Activated T-cell treated with anti-CD3 and anti-CD28 coated beads for 24 hours (primary cell): ENCODE data around the gene OR5T3.
"Not testable (repeated sequence)": the region's sequence is repeated elsewhere in the genome, so short reads cannot be mapped to it uniquely, and the experiment has no call there.

Experiments
- DNase-seq: peaks from one replicate; pipeline ENCODE4 v3.0.0-alpha.2; 2020; ENCODE audit warnings: low read depth

OR5T3 gene

DNA sequence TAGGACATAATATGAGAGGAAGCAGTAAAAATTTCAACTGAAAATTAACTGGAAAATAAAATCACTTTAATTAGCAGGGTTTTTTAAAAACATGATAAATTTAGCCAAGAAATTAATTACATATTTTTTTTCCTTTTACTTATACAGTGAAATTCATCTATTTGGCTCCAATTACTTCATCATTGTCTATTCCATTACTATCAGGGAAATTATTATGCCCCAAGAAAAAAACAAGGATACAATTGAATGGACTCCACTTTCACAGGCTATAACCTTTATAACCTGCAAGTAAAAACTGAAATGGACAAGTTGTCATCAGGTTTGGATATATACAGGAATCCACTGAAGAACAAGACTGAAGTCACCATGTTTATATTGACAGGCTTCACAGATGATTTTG is at the start of gene OR5T3:
TSS of gene OR5T3 (plus strand) at position 301 of the 400 bp plus-strand sequence. CDS start at position 301, 0 bp downstream.
- no peak for DNase-seq

DNA sequence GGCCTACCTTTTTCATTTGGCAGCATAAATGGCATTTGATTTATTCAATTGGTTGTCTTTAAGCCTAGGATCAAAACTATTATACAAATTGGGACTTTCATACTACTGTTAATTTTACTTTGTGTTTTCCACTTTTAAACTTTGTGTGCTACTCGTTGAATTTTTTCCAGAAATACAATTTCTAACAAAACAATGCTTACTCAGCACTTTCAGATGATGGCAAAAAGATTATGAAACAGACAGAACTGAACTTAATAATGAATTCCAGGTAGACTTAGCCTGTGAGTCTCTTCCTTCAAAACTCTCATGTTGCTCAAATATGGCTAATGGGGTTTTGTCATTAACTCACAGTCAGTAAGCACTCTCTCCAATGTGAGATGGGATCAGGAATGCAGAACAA is 44.3 kb upstream of the OR5T3 start:
- DNase-seq: no peak

DNA sequence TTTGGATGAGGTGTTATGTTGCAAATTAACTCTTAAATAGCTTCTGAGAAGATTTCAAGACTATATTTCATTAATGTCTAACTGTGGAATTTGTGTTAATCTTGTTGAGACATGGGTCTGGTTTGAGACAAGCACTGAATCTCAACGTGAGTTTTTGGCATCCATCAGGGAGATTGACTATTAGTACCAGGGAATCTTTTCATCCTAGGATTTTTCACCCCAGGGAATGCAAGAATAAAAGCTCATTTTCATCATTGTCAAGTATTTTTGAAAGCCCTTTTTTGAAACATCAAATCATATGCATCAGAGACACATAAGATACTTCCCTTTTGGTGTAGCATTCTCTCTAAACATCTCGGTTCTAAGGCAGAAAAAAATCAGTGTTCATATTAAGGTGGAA is 37.5 kb upstream of the OR5T3 start:
- no peak for DNase-seq

DNA sequence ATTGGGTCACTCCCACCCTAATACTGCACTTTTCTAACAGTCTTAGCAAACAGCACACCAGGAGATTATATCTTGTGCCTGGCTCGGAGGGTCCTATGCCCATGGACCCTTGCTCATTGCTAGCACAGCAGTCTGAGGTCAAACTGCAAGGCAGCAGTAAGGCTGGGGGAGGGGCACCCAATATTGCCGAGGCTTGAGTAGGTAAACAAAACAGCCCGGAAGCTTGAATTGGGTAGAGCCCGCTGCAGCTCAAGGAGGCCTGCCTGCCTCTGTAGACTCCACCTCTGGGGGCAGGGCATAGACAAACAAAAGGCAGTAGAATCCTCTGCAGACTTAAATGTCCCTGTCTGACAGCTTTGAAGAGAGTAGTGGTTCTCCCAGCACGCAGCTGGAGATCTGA is 32.3 kb upstream of the OR5T3 start:
- DNase-seq: not testable (repeated sequence)

DNA sequence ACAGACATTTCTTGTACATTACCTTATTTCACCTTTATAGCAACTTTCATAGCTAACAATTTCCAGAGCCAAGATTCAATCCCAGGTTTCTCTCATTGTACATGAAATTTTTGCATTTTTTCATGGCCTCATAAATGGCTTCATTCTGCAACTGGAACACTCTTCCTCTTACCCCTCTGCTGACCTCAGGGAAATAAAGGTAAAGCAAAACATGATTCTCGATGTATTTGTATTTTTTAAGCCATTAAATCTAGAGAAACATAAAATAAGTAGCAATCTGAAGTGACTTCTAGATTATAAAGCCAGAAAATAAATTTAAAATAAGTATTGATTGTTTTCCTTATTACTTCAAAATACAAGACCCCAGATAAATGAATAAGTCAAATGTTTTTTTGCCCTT is 17.9 kb upstream of the OR5T3 start, which contains the start of gene OR5T2:
TSS of gene OR5T2 (minus strand) at position 101 of the 400 bp plus-strand sequence. CDS start 1,193 bp downstream, outside the sequence.
- no peak for DNase-seq

DNA sequence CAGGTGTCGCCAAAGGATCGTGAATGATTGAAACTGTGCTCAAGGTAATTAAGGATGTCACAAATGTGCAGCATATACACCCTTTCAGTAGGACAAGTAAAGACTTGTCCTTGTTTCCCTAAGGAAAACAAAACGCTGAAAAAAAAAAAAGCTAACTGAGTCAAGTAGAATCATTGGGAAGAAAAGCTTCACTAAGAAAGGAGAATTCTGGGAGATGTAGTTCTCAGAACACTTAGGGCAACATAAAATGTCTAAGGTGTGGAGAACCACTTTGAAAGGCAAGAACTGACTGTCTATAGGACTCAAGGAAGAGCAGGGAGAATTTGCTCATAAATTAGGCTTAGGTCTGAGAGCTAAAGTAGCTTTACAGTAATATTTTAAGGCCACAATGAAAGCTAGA is 19.0 kb downstream of the OR5T3 start:
- no peak for DNase-seq

DNA sequence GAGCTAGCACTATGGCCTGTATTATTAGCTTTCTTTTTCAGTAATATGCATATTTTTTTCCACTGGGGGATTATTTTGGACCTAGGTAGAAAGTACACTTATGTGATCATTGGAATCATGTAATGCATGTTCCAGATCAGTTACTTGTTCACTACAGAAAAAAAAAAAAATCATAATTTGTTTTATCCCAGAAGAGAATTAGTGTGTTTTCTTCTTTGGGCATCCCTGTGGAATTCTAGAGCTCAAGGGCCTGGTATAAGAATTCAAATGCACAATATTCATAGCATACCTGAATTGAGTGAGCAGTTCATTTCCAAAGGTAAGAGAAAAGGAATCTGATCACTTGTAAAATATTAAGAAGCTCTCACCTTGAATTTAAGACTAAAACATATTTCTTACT is 21.8 kb downstream of the OR5T3 start, which contains the start of gene OR5T1:
TSS of gene OR5T1 (plus strand) at position 301 of the 400 bp plus-strand sequence. CDS start 1,485 bp downstream, outside the sequence.
- no peak for DNase-seq

DNA sequence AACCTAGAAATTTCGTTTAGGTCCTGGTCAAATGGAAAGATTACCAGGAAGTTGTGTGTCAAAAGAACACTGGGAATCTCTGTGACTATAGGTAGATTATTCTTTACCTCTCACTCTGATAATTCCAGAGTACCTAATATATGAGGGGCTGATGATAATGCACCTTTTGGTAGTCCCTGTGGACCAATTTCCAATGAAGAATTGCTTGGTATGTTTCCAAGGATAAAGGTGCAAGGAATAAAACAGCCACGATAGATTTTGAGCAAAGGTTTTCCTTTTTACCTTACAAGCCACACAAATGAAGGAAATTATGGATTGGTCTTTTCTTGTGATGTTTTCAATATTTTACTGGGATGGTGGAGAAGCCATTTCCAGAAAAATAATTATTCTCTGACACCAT is 40.1 kb downstream of the OR5T3 start, which contains the start of gene OR8H1:
TSS of gene OR8H1 (minus strand) at position 101 of the 400 bp plus-strand sequence. CDS start 1,192 bp downstream, outside the sequence.
- DNase-seq: no peak

DNA sequence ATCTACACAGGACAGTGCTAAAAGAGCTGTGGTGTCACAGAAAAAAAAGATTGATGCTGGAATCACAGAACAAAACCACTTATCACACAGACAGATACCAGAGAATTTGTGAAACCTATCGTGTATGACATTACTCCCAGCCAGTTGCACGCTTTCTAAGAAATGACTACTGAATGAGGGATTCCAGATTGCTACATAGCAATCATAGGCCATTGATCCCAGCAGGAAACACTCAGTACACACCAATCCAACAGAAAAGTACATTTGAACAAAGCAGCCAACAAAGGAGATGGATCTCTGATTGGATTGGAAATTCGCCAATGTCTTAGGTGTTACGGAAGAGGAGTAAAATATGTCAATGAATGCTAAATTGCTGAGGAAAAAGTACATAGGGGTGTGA is 44.8 kb downstream of the OR5T3 start:
- no peak for DNase-seq
